SK-N-SH (cell line): ENCODE results near the gene PRKRIP1. TPM values are rescaled to one million over a fixed set of nuclear protein-coding genes. Genes with fewer than 3 reads are reported as not detected.

Experiments used
- CTCF ChIA-PET: fragments of 300-600, 350-600 bp; formaldehyde crosslinking; extraction: SDS; loops from one replicate; lab custom pipeline; 2021; lab: Yijun Ruan, JAX
- POLR2A ChIA-PET: fragments of 350-600 bp; sonication (Branson Sonifier 250); formaldehyde crosslinking; extraction: SDS; loops from one replicate; lab custom pipeline; 2020; ENCODE audit warnings: antibody characterized with exemption, inconsistent platforms; lab: Yijun Ruan, JAX
- DNase-seq: peaks from one replicate; pipeline ENCODE4 v3.0.0; 2012
- H2AFZ ChIP-seq: fragments of 200-600 bp; sonication (generic); 2 replicates; pipeline ENCODE4 v1.8.1; 2016; ENCODE audit warnings: antibody characterized with exemption, mild to moderate bottlenecking, low read depth
- H3F3A ChIP-seq: fragments of 200-600 bp; sonication (generic); replicated peaks from 2 replicates; pipeline ENCODE3; 2016; ENCODE audit warnings: antibody characterized with exemption, mild to moderate bottlenecking; ENCODE audit not compliant: insufficient read depth
- H3K27ac ChIP-seq, 2 experiments: fragments of 200-500 bp in 1 of 2; fragments of 200-600 bp in 1 of 2; sonication (Bioruptor generic) in 1 of 2; sonication (generic), shearing (Covaris generic) in 1 of 2; 2 replicates each; pipeline versions ENCODE4 v1.5.1 to v1.6.1; 2014 to 2016; ENCODE audit warnings: low read depth in 2 of 2, inconsistent platforms in 1 of 2, low read length in 1 of 2, mild to moderate bottlenecking in 1 of 2, mixed read lengths in 1 of 2
- H3K27me3 ChIP-seq: fragments of 200-600 bp; sonication (generic), shearing (Covaris generic); 2 replicates; pipeline ENCODE4 v1.6.1; 2016; ENCODE audit warnings: mixed run types; ENCODE audit not compliant: insufficient read depth
- H3K36me3 ChIP-seq, 2 experiments: fragments of 200-500 bp in 1 of 2; fragments of 200-600 bp in 1 of 2; sonication (Bioruptor generic) in 1 of 2; sonication (generic) in 1 of 2; replicated peaks in 1 of 2; 2 replicates each; pipeline versions ENCODE3 to v1.5.1; 2014 to 2016; ENCODE audit warnings: low read length in 1 of 2, mild to moderate bottlenecking in 1 of 2; ENCODE audit not compliant: insufficient read depth in 2 of 2, control insufficient read depth in 1 of 2
- H3K4me1 ChIP-seq, 2 experiments: fragments of 200-500 bp in 1 of 2; fragments of 200-600 bp in 1 of 2; sonication (Bioruptor generic) in 1 of 2; sonication (generic), shearing (Covaris generic) in 1 of 2; 2 replicates each; pipeline versions ENCODE4 v1.5.1 to v1.6.1; 2014 to 2016; ENCODE audit warnings: low read depth in 1 of 2, low read length in 1 of 2, mixed run types in 1 of 2; ENCODE audit not compliant: insufficient read depth in 2 of 2, control insufficient read depth in 1 of 2
- H3K4me2 ChIP-seq: fragments of 200-600 bp; sonication (generic), shearing (Covaris generic); 2 replicates; pipeline ENCODE4 v1.6.1; 2017; ENCODE audit warnings: mixed run types
- H3K4me3 ChIP-seq, 2 experiments: fragments of 200-500 bp in 1 of 2; fragments of 200-600 bp in 1 of 2; sonication (Bioruptor generic) in 1 of 2; sonication (generic), shearing (Covaris generic) in 1 of 2; 2 replicates each; pipeline versions ENCODE4 v1.5.1 to v1.8.1; 2014 to 2016; ENCODE audit warnings: low read depth in 2 of 2, inconsistent platforms in 1 of 2, low read length in 1 of 2, mild to moderate bottlenecking in 1 of 2, mixed read lengths in 1 of 2, moderate library complexity in 1 of 2
- H3K79me2 ChIP-seq: fragments of 200-600 bp; sonication (generic); 2 replicates; pipeline ENCODE4 v1.8.1; 2017; ENCODE audit warnings: mild to moderate bottlenecking; ENCODE audit not compliant: insufficient read depth
- H3K9ac ChIP-seq: fragments of 200-600 bp; sonication (generic); 2 replicates; pipeline ENCODE4 v1.6.1; 2017; ENCODE audit warnings: mixed run types
- H3K9me2 ChIP-seq: fragments of 200-600 bp; sonication (generic); 2 replicates; pipeline ENCODE4 v1.6.1; 2017; ENCODE audit warnings: mixed run types
- H3K9me3 ChIP-seq: fragments of 200-600 bp; sonication (generic); 2 replicates; pipeline ENCODE4 v1.6.1; 2017; ENCODE audit warnings: mixed run types, mild to moderate bottlenecking, moderate library complexity
- H4K20me1 ChIP-seq: fragments of 200-600 bp; sonication (generic); 2 replicates; pipeline ENCODE4 v1.6.1; 2017; ENCODE audit warnings: mild to moderate bottlenecking, mixed run types; ENCODE audit not compliant: insufficient read depth
- EP300 ChIP-seq, 2 experiments: IDR thresholded peaks; 2 replicates each; pipeline versions ENCODE4 v1.4.0 to v1.6.1; 2012; ENCODE audit warnings: borderline replicate concordance in 1 of 2, low read depth in 1 of 2, low read length in 1 of 2
- EZH2phosphoT487 ChIP-seq: fragments of 200-600 bp; sonication (generic); IDR thresholded peaks from 2 replicates; pipeline ENCODE4 v1.6.1; 2017; ENCODE audit warnings: low read depth, mixed run types, mild to moderate bottlenecking, antibody characterized with exemption, moderate library complexity, borderline replicate concordance
- FOXJ3 ChIP-seq: sonication (generic); formaldehyde crosslinking; IDR thresholded peaks from 2 replicates; pipeline ENCODE4 v1.5.1; 2020; ENCODE audit warnings: mild to moderate bottlenecking, missing genetic modification reagents
- FOXM1 ChIP-seq: IDR thresholded peaks from 2 replicates; pipeline ENCODE4 v1.4.0; 2012; ENCODE audit warnings: low read depth, mild to moderate bottlenecking
- GABPA ChIP-seq: IDR thresholded peaks from 2 replicates; pipeline ENCODE4 v1.4.0; 2012; ENCODE audit warnings: low read depth, mild to moderate bottlenecking
- IRF3 ChIP-seq: fragments of 150-350 bp; IDR thresholded peaks from 2 replicates; pipeline ENCODE4 v1.6.1; 2016; ENCODE audit warnings: mild to moderate bottlenecking, low read depth, low read length
- JUND ChIP-seq: IDR thresholded peaks from 2 replicates; pipeline ENCODE4 v1.4.0; 2012
- MEF2A ChIP-seq: IDR thresholded peaks from 2 replicates; pipeline ENCODE4 v1.4.0; 2012; ENCODE audit warnings: low read depth, borderline replicate concordance
- MXI1 ChIP-seq: IDR thresholded peaks from 2 replicates; pipeline ENCODE4 v1.6.1; 2012; ENCODE audit warnings: mild to moderate bottlenecking, low read depth, low read length, improper control_type of control experiment
- RAD21 ChIP-seq: IDR thresholded peaks from 2 replicates; pipeline ENCODE4 v1.6.1; 2012; ENCODE audit warnings: mild to moderate bottlenecking, low read length
- RFX5 ChIP-seq: IDR thresholded peaks from 2 replicates; pipeline ENCODE4 v1.6.1; 2012; ENCODE audit warnings: mild to moderate bottlenecking, improper control_type of control experiment, low read length
- TAF1 ChIP-seq: IDR thresholded peaks from 2 replicates; pipeline ENCODE4 v1.6.1; 2012; ENCODE audit warnings: low read depth, mild to moderate bottlenecking, low read length, moderate library complexity, borderline replicate concordance
- TCF12 ChIP-seq: IDR thresholded peaks from 2 replicates; pipeline ENCODE4 v1.4.0; 2012
- WGBS: methylation state at CpG from one replicate; pipeline ENCODE4 v1.1.6; 2017; ENCODE audit warnings: low lambda C conversion rate; 5-methylcytosine and 5-hydroxymethylcytosine counted together
- polyA plus RNA-seq, 3 experiments: library from polyadenylated mRNA; depleted of rRNA; stranded (reverse); fragments of >200 nt; gene quantifications; 2 replicates each; pipeline ENCODE4 v1.2.3, GENCODE V29; 2012
- TF ChIP-seq, protein P1 (sequence below): IDR thresholded peaks from 2 replicates; pipeline ENCODE4 v1.4.0; 2012; ENCODE audit warnings: low read depth, borderline replicate concordance
- TF ChIP-seq, protein P2 (sequence below): fragments of 150-350 bp; IDR thresholded peaks from 2 replicates; pipeline ENCODE4 v1.6.1; 2017; ENCODE audit warnings: antibody characterized with exemption, low read length, low read depth, borderline replicate concordance
- TF ChIP-seq, protein P3 (sequence below): IDR thresholded peaks from 2 replicates; pipeline ENCODE4; 2012

PRKRIP1 gene
- polyA plus RNA-seq, 1 of the 3 experiments (the other 2 are of a cell fraction) = 41.2 TPM

- POLR2A ChIA-PET = interaction anchor here (0.7 kb wide), 1 partner anchor 184 kb away, joined by 3 read pairs; the partner anchor contains the start of gene SH2B2
- no peak for DNase-seq
Measured at GRCh38 chr7:102469972-102470825, 74.0 kb downstream of the PRKRIP1 start.

GRCh38 chr7:102471791-102472125 is 75.6 kb downstream of the PRKRIP1 start:
- H3K27ac ChIP-seq = no peak overlapping the region
- H3K4me2 ChIP-seq = no peak overlapping the region
- peaks cover 33 to 56% of the 10 kb centered on the region in 2 experiments for H3K36me3 ChIP-seq
- TF ChIP-seq JUND (no peak), MEF2A (no peak), IRF3 (no peak), EP300 (IDR thresholded peaks at IDR 0.05; ENCODE audit: borderline replicate concordance in 1 of 2, low read depth in 1 of 2, low read length in 1 of 2) (no peak), FOXJ3 (no peak), TCF12 (no peak), GABPA (no peak), TAF1 (no peak), MXI1 (no peak), FOXM1 (no peak), RAD21 (no peak), RFX5 (no peak)
- TF ChIP-seq, protein P1, sequence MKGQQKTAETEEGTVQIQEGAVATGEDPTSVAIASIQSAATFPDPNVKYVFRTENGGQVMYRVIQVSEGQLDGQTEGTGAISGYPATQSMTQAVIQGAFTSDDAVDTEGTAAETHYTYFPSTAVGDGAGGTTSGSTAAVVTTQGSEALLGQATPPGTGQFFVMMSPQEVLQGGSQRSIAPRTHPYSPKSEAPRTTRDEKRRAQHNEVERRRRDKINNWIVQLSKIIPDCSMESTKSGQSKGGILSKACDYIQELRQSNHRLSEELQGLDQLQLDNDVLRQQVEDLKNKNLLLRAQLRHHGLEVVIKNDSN = no peak
- TF ChIP-seq, protein P2, sequence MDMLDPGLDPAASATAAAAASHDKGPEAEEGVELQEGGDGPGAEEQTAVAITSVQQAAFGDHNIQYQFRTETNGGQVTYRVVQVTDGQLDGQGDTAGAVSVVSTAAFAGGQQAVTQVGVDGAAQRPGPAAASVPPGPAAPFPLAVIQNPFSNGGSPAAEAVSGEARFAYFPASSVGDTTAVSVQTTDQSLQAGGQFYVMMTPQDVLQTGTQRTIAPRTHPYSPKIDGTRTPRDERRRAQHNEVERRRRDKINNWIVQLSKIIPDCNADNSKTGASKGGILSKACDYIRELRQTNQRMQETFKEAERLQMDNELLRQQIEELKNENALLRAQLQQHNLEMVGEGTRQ = no peak
- TF ChIP-seq, protein P3, sequence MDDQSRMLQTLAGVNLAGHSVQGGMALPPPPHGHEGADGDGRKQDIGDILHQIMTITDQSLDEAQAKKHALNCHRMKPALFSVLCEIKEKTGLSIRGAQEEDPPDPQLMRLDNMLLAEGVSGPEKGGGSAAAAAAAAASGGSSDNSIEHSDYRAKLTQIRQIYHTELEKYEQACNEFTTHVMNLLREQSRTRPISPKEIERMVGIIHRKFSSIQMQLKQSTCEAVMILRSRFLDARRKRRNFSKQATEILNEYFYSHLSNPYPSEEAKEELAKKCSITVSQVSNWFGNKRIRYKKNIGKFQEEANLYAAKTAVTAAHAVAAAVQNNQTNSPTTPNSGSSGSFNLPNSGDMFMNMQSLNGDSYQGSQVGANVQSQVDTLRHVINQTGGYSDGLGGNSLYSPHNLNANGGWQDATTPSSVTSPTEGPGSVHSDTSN = no peak
- 88% methylated on average over 6 of the region's 6 CpGs for WGBS
- no peak overlapping the region for H3K4me3 ChIP-seq
- H3K9me3 ChIP-seq = no peaks in the 10 kb centered on the region
- DNase-seq = no peak
- no peaks in the 10 kb centered on the region; a peak in 1 of 4 replicates for H3K4me1 ChIP-seq
- no peaks in the 10 kb centered on the region for H4K20me1 ChIP-seq
- ChIA-PET POLR2A (no interaction called here), CTCF (interaction anchor here (1.9 kb wide), 1 partner anchor 67 kb away, joined by 5 read pairs; no protein-coding TSS in a partner anchor)
- H3F3A ChIP-seq = peaks cover 6% of the 10 kb centered on the region
- H3K9ac ChIP-seq = no peak overlapping the region
- no peaks in the 10 kb centered on the region for H3K9me2 ChIP-seq
- H3K27me3 ChIP-seq = no peaks in the 10 kb centered on the region
- no peak overlapping the region for H2AFZ ChIP-seq
- no peaks in the 10 kb centered on the region for H3K79me2 ChIP-seq

More at GRCh38 chr7:102469972-102470825, 74.0 kb downstream of the PRKRIP1 start:
- H3F3A ChIP-seq = peaks cover 10% of the 10 kb centered on the region
- WGBS = 87% methylated on average over 16 of the region's 20 CpGs
- H3K9ac ChIP-seq = no peak overlapping the region
- no peaks in the 10 kb centered on the region for H3K9me3 ChIP-seq
- CTCF ChIA-PET = interaction anchor here (0.6 to 1.4 kb wide), 3 partner anchors 65 to 782 kb away, joined by 3 to 6 read pairs (median 5); no protein-coding TSS in a partner anchor
- no peak overlapping the region for H3K4me2 ChIP-seq
- peaks cover 4% of the 10 kb centered on the region; the same call in 1 of the 2 replicates for H4K20me1 ChIP-seq
- peaks cover 5 to 7% of the 10 kb centered on the region in 2 experiments; a peak in 2 of 4 replicates for H3K4me1 ChIP-seq
- no peaks in the 10 kb centered on the region for H3K9me2 ChIP-seq
- no peak for TF ChIP-seq EZH2phosphoT487
- TF ChIP-seq, protein P1 = no peak
- H3K36me3 ChIP-seq = peaks cover 33 to 56% of the 10 kb centered on the region in 2 experiments
- H3K27me3 ChIP-seq = no peaks in the 10 kb centered on the region
- H2AFZ ChIP-seq = no peak overlapping the region
- H3K4me3 ChIP-seq = no peak overlapping the region
- peaks cover 11% of the 10 kb centered on the region for H3K79me2 ChIP-seq
- no peak overlapping the region for H3K27ac ChIP-seq
